ENCODE data around the gene CBFA2T2.
"Not testable (repeated sequence)": the region's sequence is repeated elsewhere in the genome, so short reads cannot be mapped to it uniquely, and the experiment has no call there.

Gene CBFA2T2

DNA sequence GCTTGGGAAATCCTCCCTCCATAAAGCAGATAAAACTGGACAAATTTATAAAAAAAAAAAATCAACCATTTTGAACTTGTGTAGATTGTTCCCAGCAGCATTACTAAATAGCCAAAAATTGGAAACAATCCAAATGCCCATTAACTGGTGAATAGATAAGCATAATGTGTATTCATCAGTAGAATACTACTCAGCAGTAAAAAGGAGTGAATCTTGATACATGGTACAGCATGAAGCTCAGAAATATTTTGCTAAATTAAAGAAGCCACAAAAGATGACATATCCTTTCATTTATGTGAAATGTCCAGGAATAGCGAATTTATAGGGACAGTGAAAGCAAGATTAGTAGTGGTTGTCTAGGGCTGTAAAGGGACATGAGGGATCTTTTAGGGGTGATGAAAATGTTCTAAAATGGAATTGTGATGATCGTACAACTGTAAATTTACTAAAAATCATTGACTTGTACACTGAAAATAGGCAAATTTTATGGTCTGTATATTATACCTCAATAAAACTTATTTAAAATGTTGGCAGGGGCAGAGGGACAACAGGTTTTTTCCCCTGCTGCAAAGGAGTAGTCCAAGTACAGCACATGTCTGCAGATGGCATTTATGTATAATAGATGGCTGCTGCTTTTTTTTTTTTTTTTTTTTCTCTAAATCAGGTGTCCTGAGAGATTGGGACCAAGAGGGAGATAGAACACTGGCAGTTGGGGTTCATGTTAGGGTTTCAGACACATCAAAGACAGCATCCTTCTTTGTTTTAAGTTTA is 59.5 kb downstream of the CBFA2T2 start:
- no peak for DNase-seq (ENCODE audit: low read depth in 2 of 2)

DNA sequence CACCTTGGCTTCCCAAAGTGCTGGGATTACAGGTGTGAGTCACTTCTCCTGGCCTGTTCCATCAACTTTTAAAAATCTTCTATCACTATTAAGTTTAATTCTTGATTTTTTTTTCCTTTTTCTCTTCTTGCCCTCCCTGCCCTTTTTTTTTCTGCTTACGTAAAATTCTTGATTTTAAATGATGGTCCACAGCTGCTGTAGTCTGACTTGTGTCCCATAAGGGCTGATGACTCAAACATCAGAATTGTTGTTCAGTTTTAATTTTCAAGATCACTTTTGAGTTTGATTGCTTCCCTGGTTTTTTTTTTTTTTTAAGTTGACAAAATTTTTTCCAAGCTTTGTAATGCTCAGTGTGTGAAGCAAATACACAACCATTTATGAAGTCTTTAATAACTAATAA is 61.9 kb downstream of the CBFA2T2 start:
- no peak for DNase-seq (ENCODE audit: low read depth in 2 of 2)

DNA sequence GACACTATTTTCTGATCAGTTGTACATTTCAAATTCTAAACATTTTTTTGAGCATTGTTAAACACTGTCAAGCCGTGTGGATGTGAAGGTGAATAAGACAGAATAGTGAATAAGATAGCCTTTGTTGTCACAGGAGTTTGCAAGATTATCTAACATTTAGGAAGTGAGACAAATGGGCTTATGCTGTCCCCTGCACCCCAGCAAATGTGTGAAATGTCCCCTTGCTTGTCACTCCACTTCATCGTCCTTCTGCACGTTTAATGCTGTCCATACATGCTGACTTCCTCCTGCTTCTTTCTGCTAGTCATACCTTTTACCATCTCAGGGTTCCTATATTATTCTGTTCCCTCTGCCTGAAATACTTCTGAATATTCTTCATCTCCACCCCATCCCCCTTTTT is 62.6 kb downstream of the CBFA2T2 start:
- DNase-seq (ENCODE audit: low read depth in 2 of 2) = no peak

DNA sequence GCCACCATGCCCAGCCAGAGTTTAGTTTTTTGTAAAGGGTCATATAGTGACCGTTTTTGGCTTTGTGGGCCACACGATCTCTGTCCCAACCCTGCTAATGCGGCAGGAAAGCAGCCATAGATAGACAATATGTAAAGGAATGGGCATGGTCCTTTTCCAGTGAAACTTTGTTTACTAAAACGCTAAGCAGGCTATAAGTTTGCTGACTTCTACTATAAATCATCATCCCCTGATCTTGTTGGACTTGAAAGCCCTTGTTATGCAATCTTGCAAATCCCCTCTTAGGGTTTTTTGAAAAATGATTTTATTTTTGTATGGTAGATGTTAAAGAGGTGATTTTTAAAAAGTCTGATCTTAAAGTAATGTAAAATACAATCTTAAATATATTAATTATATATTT is 63.6 kb downstream of the CBFA2T2 start:
- no peak for DNase-seq (ENCODE audit: low read depth in 2 of 2)

DNA sequence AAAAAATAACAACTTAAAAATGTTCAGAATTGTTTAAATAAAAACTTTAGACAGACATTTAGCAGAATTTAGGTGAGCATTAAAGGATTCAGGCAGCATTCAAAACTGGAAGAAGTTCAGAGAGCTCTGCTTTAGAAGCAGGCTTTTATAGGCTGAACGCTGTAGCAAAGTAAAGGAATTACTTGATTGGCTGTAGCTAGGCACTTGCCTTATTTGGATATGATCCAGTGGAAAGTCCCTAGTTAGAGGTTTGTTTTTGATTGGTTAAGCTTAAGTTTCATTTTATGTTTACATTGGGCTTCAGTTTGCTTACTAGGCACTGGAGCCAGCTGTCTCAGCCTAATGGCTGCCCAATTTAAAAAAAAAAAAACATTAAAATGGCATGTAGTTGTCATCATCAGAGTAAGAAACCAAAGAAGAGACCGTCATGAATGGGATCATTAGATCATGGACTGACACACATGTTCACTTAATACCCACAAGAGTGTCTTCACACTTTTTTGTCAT is 65.1 kb downstream of the CBFA2T2 start:
- DNase-seq (ENCODE audit: low read depth in 2 of 2) = peak in 1 of 2 donors; percentile 2

DNA sequence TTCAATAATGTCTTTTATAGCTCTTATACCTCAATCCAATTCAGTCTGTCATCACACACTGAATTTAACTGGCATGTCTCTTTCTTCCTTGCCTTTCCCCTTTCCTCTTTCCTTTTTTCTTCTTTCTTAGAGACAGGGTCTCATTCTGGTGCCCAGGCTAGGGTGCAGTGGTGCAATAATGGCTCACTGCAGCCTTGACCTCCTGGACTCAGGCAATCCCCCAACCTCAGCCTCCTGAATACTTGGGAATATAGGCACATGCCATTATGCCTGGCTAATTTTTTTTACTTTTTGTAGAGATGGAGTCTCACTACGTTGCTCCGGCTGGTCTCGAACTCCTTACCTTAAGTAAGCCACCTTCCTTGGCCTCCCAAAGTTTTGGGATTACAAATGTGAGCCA is 65.9 kb downstream of the CBFA2T2 start:
- DNase-seq (ENCODE audit: low read depth in 2 of 2) = no peak

DNA sequence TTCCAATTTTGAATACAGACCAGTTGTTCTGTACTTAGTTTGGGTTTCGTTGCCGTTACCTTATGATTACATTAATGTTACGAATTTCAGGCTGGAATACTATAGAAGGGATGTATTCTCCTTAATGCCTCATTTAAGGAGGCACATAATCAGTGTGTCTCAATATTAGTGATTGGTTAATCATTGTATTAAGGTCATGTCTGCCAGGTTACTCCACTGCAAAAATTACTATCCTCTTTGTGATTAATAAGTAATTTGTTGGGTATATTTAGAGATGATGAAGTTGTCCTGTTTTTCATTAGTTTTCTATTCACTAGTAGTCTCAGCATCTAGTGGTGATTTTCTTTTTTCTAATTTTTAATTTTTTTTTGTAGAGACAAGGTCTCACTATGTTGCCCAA is 66.3 kb downstream of the CBFA2T2 start:
- DNase-seq (ENCODE audit: low read depth in 2 of 2) = no peak

DNA sequence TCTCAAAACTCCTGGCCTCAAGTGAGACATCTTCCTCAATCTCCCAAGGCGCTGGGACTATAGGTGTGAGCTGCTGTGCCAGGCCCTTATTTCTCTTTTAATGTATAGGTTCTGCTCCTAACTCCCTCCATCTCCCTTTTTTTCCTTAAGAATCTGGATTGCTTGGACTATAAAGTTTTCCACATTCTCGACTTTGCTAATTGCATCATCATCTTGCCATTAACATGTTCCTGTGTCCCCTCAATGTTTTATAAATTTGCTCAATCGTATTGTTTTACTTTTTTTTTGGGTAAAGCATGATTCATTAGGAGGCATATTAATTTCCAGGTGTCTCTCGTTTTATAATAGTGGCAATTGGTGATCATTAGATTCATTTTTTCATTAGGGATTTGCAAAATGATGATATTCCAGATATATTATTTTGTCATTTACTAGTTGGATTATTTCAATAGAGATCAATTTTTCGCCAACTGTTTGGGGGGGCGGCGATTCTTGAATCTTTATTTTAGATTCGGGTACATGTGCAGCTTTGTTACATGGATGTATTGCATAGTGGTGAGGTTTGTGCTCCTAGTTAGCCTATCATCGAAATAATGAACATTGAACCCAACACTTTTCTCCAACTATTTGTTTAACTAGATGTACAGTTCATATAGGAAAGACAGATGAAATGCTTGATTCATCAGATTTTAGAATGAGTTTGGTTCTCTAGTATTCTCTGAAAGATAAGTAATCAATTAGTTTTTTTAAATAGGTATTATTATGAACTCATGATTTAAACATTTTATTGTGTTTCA is 68.7 kb downstream of the CBFA2T2 start:
- no peak for DNase-seq (ENCODE audit: low read depth in 2 of 2)

DNA sequence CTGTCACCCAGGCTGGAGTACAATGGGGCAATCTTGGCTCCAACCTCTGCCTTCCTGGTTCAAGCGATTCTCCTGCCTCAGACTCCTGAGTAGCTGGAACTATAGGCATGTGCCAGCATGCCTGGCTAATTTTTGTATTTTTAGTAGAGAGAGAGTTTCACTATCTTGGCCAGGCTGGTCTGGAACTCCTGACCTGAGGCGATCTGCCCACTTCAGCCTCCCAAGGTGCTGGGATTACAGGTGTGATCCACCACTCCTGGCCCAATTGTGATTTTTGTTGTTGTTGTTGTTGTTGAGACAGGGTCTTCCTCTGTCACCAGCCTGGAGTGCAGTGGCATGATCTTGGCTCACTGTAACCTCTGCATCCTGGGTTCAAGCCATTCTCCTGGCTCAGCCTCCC is 69.3 kb downstream of the CBFA2T2 start:
- DNase-seq (ENCODE audit: low read depth in 2 of 2) = no peak

DNA sequence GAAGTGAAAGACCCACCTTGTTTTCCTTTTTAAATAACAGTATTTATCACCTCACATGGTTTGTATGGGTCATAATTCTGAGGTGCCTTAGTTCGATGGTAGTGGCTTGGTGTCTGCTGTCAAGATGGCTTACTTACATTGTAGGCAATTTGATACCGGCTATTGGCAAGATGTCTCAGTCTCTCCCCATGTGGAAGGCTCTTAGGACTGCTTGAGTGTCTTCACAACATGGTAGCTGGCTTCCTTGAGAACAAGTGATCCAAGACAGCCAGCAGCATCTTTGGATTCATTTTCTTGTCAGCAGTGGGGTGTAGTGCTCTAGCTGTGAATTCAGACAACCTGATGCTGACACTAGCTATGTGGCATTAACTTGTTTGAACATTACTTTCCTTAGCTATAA is 70.1 kb downstream of the CBFA2T2 start:
- DNase-seq (ENCODE audit: low read depth in 2 of 2) = no peak

DNA sequence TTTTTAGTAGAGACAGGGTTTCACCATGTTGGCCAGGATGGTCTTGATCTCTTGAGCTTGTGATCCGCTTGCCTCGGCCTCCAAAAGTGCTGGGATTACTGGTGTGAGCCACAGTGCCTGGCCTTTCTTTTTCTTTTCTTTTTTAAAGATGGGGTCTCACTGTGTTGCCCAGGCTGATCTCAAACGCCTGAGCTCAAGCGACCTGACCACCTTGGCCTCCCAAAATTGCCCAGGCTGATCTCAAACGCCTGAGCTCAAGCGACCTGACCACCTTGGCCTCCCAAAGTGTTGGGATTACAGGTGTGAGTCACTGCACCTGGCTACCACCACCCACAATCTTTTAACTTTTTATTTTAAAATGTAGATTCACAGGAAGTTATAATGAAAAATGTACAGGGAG is 71.2 kb downstream of the CBFA2T2 start:
- DNase-seq (ENCODE audit: low read depth in 2 of 2) = not testable (repeated sequence)

DNA sequence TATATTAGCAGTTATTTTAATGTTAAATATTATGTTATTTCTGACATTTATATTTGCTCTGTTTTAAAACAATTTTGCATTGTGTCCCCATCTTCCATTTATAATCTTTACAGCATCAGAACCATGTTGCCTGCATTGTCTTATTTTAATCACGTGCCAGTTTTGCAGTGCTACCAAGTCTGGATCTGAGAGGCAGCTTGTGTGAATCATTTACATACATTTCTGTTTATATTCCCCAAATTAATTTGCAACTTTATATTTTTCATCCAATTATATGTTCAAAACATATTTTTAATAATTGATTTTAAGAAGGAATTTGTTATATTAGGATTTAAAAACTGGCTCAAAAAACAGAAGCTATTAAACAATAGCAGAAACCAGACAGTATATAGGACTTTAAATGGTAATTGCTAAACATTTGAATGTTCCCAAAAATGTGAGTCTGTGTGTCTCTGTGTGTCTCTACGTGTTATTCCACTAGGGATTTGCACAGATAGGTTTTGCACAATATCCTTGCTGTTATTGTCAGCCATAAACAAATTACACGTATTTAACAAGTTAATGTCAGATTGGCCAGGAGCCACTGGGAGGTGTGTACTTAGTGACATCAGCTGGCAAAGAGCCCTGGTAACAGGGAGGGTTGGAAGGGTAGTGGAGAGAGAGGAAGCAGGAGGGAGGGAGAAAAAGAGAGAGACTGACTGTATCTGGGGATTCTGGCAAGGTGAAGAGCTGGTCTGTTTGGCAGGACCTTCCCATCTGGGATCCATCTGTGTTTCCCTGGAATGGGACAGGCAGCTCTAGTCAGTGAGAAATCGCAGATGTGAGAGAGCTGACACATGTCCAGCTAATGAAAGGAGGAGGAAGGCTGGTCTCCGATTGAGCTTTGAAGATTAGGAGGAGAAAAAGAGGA is 72.1 kb downstream of the CBFA2T2 start:
- no peak for DNase-seq (ENCODE audit: low read depth in 2 of 2)

DNA sequence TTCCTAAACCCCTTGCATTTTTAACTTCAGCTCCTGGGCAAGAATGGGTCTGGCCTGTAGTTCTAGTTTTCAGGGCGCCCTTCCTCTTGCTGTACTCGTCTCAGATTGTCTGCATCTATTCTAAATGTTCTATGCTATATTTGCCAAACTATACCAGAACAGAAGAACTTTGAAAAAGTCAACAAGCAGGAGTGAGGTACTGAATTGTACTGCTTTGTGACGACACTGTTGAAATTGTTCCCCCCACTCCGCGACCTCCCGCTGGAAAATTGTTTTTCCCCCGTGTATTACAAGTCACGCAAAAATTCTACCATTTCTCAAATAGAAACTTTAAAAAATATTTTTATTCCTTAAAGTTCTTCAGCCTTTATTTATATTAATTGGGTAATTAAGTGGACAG is 73.9 kb downstream of the CBFA2T2 start:
- no peak for DNase-seq (ENCODE audit: low read depth in 2 of 2)

DNA sequence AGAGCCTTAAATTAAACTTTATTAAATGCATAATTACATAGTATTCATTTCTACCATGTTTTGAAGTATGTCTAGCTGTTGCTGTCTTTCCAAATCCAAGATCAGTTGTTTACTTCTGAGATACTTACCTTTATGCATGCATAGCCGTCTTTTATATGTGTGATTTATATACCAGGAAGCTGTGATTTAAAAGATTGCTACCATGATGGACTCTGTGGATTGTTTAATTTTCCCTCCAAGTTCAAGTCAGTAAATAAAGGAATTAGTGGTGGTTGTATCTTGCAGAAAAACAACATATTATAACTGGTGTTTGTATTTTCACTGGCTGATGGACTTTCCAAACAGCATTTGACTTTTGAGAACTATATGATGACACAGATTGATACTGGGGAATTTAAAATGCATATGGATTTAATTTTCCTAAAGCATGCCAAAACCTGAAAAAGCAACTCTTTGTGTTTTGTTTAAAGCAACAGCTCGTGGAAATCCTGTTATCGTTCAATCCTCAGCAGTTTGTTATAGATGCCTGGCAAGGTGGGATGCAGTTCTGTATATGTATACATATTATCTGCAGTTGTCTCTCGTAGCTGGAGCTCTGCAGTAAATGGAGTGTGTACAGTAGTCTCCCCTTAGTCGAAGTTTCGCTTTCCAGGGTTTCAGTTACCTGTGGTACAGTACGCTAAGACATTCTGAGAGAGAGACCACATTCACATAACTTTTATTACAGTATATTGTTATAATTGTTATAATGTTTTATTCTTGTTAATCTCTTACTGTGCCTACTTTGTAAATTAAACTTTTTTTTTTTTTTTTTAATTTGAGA is 77.1 kb downstream of the CBFA2T2 start:
- DNase-seq (ENCODE audit: low read depth in 2 of 2) = no peak

DNA sequence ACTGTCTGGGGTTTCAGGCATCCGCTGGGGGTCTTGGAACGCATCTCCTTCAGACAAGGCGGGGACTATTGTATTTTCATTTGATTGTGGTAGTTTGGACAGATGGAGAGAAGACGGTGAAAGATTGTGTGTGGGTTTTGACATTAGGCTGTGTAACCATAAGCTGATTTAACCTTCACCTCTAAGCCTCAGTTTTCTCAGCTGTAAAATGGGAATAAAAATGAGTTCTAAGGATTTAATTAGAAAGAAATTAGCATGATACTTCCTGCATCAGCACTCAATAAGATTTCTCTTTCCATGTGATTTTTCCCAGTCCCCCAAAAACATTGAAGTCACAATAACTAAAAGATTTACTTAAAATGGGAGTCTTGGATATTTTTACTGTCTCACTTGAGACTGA is 78.1 kb downstream of the CBFA2T2 start:
- no peak for DNase-seq (ENCODE audit: low read depth in 2 of 2)

DNA sequence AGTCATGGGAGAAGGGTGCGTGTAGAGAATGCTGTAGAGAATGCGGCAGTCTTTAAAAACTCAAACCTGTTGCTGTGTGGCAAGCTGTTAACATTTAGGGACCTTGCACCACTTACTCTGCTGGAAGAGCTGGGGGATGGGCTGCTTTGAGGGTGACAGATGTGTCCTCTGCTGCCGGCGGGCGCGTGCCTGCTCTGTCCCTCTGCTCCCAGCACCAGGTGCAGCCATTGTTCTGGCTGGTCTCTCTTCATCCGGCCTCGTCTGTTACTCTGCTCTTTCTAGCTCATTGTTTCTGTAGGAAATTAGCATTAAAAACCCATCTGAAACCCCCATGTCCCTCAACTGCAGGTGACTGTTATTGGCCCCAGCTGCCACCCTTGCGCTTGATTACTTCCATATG is 78.5 kb downstream of the CBFA2T2 start:
- DNase-seq (ENCODE audit: low read depth in 2 of 2) = no peak

DNA sequence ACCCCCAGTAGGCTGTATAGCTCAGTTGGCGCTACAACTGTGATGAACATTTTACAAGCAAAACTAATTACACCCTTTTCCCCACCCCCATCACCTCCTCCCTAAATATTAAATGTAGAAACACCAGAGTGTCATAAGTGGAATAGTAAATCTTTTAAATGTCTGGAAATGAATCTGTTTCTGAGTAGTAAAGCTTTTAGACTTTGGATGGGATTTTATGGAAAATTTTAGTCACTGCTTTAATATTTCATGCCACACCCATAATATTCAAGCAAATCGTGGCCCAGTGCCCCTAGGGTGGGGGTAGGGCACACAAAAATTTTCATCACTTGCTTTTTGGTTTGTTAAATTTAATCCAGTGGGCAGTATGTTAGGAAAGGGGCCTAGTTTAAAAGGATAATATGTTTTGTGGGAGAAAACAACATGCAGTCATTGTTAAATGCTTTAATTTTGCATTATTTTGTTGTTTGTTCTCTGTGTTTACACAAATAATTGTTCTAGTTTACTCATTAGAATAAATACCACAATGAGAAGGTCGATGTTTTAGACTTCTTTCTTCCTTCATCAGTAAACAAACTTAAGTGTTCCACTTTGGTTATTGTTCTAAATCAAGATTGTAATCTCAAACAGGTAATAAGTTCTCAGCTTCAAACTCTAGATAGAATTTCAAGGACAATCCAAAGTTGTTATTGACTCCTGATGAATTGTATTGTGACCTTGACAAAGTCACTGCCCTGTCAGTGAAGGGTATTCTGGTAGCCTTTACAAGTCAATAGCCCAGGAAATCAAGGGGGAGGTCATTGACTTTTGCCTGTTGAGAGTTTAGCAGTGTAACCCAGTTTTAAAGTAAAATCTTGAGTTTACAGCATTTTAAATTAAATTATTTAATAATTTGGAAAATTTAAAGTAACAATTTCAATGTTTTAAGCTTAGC is 79.2 kb downstream of the CBFA2T2 start:
- no peak for DNase-seq (ENCODE audit: low read depth in 2 of 2)

DNA sequence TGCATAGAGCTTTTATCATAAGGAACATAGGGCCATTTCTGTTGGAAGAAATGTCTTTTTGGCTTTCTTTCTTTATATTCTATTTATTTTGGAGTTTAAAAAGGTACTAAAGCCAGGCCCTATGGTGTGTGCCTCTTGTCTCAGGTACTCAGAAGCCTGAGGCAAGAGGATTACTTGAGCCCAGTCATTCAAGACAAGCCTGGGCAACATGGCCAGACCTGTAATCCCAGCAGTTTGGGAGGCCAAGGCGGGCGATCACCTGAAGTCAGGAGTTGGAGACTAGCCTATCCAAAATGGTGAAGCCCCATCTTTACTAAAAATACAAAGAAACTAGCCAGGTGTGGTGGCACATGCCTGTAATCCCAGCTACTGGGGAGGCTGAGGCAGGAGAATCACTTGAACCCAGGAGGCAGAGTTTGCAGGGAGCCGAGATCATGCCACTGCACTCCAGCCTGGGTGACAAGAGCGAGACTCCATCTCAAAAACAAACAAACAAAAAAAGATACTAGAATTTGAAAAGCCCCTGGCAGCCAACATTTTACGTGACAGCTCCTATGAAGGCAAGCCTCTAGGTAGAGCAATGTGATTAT is 80.0 kb downstream of the CBFA2T2 start:
- no peak for DNase-seq (ENCODE audit: low read depth in 2 of 2)

DNA sequence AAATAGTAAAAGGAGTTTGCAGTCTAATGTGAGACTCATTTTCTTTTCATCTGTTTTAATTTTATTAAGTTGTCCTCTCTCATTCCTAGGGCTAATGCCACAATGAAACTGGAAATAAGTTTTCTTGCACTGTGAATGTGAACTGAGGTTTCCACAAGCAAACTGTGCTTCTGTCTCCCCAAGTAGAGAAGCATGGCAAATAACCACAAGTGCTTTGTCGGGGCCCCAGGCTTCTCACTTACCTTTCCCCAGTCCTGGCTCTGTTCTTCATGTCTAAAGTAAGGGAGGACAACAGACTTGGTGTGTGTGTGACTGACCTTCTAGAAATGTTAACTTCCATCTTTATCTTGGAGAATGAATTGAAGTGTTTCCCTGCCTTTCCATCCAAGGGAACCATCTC is 80.8 kb downstream of the CBFA2T2 start:
- no peak for DNase-seq (ENCODE audit: low read depth in 2 of 2)

DNA sequence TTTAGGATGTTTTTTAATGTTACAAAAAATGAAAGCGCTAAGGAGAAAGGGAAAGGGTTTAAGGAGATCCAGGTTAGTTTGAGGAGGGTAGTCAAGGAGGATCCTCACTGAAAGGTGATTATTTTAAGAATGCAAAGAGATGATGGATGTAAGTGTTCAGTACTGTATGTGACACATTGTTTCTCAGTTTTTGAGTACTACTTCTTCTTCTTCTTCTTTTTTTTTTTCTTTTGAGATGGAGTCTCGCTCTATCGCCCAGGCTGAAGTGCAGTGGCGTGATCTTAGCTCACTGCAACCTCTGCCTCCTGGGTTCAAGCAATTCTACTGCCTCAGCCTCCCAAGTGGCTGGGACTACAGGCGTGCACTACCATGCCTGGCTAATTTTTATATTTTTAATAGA is 83.4 kb downstream of the CBFA2T2 start:
- DNase-seq (ENCODE audit: low read depth in 2 of 2) = not testable (repeated sequence)

Measured in stimulated activated CD8-positive, alpha-beta memory T cell treated with anti-CD3 and anti-CD28 coated beads, Interleukin-15, amount 100 ng/mL, for 48 hours (primary cell).